ENCODE measurements around the gene ANOS1. TPM values are rescaled to one million over a fixed set of nuclear protein-coding genes. Genes with fewer than 3 reads are reported as not detected.

The ANOS1 gene
- total RNA-seq, 2 donors from 2014 or later = not detected

GRCh38 chrX:8684201-8684965, 47.6 kb downstream of the ANOS1 start:
- H3K36me3 Mint-ChIP-seq (ENCODE audit: low read depth) = no peaks in the 10 kb centered on the region
- ATAC-seq (replicated peaks) = no peak
- no peak overlapping the region for H3K4me3 Mint-ChIP-seq
- H3K27me3 Mint-ChIP-seq = no peaks in the 10 kb centered on the region
- no peaks in the 10 kb centered on the region for H3K4me1 Mint-ChIP-seq
- H3K27ac Mint-ChIP-seq = no peak overlapping the region
- H3K9me3 Mint-ChIP-seq = no peaks in the 10 kb centered on the region

GRCh38 chrX:8683687-8684086, 48.2 kb downstream of the ANOS1 start:
- H3K27ac Mint-ChIP-seq = no peak overlapping the region
- no peak for ATAC-seq (replicated peaks)
- peaks cover 1% of the 10 kb centered on the region for H3K27me3 Mint-ChIP-seq
- no peaks in the 10 kb centered on the region for H3K36me3 Mint-ChIP-seq (ENCODE audit: low read depth)
- no peak overlapping the region for H3K4me3 Mint-ChIP-seq
- H3K9me3 Mint-ChIP-seq = no peaks in the 10 kb centered on the region
- no peaks in the 10 kb centered on the region for H3K4me1 Mint-ChIP-seq

- Mint-ChIP-seq H3K36me3 (ENCODE audit: low read depth) (no peaks in the 10 kb centered on the region), H3K9me3 (no peaks in the 10 kb centered on the region), H3K27me3 (peaks cover 3% of the 10 kb centered on the region), H3K4me3 (no peak overlapping the region), H3K27ac (no peak overlapping the region), H3K4me1 (no peaks in the 10 kb centered on the region)
- ATAC-seq (replicated peaks) = no peak
Measured at GRCh38 chrX:8679550-8679949, 52.4 kb downstream of the ANOS1 start.

GRCh38 chrX:8675006-8675630, 56.8 kb downstream of the ANOS1 start:
- Mint-ChIP-seq H3K9me3 (no peaks in the 10 kb centered on the region), H3K27me3 (peaks cover 6% of the 10 kb centered on the region), H3K27ac (no peak overlapping the region), H3K4me1 (no peaks in the 10 kb centered on the region), H3K36me3 (ENCODE audit: low read depth) (no peaks in the 10 kb centered on the region), H3K4me3 (no peak overlapping the region)
- ATAC-seq (replicated peaks) = no peak

- no peak for ATAC-seq (replicated peaks)
- H3K9me3 Mint-ChIP-seq = no peaks in the 10 kb centered on the region
- H3K27me3 Mint-ChIP-seq = peaks cover 3% of the 10 kb centered on the region
- H3K4me3 Mint-ChIP-seq = no peak overlapping the region
- H3K36me3 Mint-ChIP-seq (ENCODE audit: low read depth) = no peaks in the 10 kb centered on the region
- H3K4me1 Mint-ChIP-seq = no peaks in the 10 kb centered on the region
- H3K27ac Mint-ChIP-seq = no peak overlapping the region
Measured at GRCh38 chrX:8673201-8673600, 58.7 kb downstream of the ANOS1 start.

GRCh38 chrX:8672176-8672575, 59.8 kb downstream of the ANOS1 start:
- no peak overlapping the region for H3K4me3 Mint-ChIP-seq
- H3K27me3 Mint-ChIP-seq = peaks cover 3% of the 10 kb centered on the region
- ATAC-seq (replicated peaks) = no peak
- no peaks in the 10 kb centered on the region for H3K4me1 Mint-ChIP-seq
- no peak overlapping the region for H3K27ac Mint-ChIP-seq
- no peaks in the 10 kb centered on the region for H3K9me3 Mint-ChIP-seq
- H3K36me3 Mint-ChIP-seq (ENCODE audit: low read depth) = no peaks in the 10 kb centered on the region

- H3K27ac Mint-ChIP-seq = no peak overlapping the region
- no peak overlapping the region for H3K4me3 Mint-ChIP-seq
- H3K4me1 Mint-ChIP-seq = no peaks in the 10 kb centered on the region
- no peak for ATAC-seq (replicated peaks)
- H3K36me3 Mint-ChIP-seq (ENCODE audit: low read depth) = no peaks in the 10 kb centered on the region
- H3K9me3 Mint-ChIP-seq = no peaks in the 10 kb centered on the region
- peaks cover 3% of the 10 kb centered on the region for H3K27me3 Mint-ChIP-seq
Measured at GRCh38 chrX:8668813-8669212, 63.1 kb downstream of the ANOS1 start.

- no peaks in the 10 kb centered on the region for H3K27me3 Mint-ChIP-seq
- no peaks in the 10 kb centered on the region for H3K36me3 Mint-ChIP-seq (ENCODE audit: low read depth)
- H3K9me3 Mint-ChIP-seq = no peaks in the 10 kb centered on the region
- no peaks in the 10 kb centered on the region for H3K4me1 Mint-ChIP-seq
- H3K4me3 Mint-ChIP-seq = no peak overlapping the region
- ATAC-seq (replicated peaks) = no peak
- H3K27ac Mint-ChIP-seq = no peak overlapping the region
Measured at GRCh38 chrX:8663325-8663724, 68.6 kb downstream of the ANOS1 start.

- Mint-ChIP-seq H3K27ac (no peak overlapping the region), H3K4me3 (no peak overlapping the region), H3K9me3 (no peaks in the 10 kb centered on the region), H3K27me3 (no peaks in the 10 kb centered on the region), H3K4me1 (no peaks in the 10 kb centered on the region), H3K36me3 (ENCODE audit: low read depth) (no peaks in the 10 kb centered on the region)
- no peak for ATAC-seq (replicated peaks)
Measured at GRCh38 chrX:8657883-8658282, 74.1 kb downstream of the ANOS1 start.

GRCh38 chrX:8653956-8654355, 78.0 kb downstream of the ANOS1 start:
- Mint-ChIP-seq H3K4me1 (no peaks in the 10 kb centered on the region), H3K27ac (no peak overlapping the region), H3K36me3 (ENCODE audit: low read depth) (no peaks in the 10 kb centered on the region), H3K9me3 (no peaks in the 10 kb centered on the region), H3K27me3 (no peaks in the 10 kb centered on the region), H3K4me3 (no peak overlapping the region)
- no peak for ATAC-seq (replicated peaks)

GRCh38 chrX:8649969-8650368, 82.0 kb downstream of the ANOS1 start:
- no peaks in the 10 kb centered on the region for H3K27me3 Mint-ChIP-seq
- no peaks in the 10 kb centered on the region for H3K4me1 Mint-ChIP-seq
- no peak overlapping the region for H3K4me3 Mint-ChIP-seq
- no peak overlapping the region for H3K27ac Mint-ChIP-seq
- H3K9me3 Mint-ChIP-seq = no peaks in the 10 kb centered on the region
- H3K36me3 Mint-ChIP-seq (ENCODE audit: low read depth) = no peaks in the 10 kb centered on the region
- no peak for ATAC-seq (replicated peaks)

- no peak overlapping the region for H3K4me3 Mint-ChIP-seq
- H3K4me1 Mint-ChIP-seq = no peaks in the 10 kb centered on the region
- H3K27ac Mint-ChIP-seq = no peak overlapping the region
- H3K9me3 Mint-ChIP-seq = no peaks in the 10 kb centered on the region
- no peaks in the 10 kb centered on the region for H3K36me3 Mint-ChIP-seq (ENCODE audit: low read depth)
- no peaks in the 10 kb centered on the region for H3K27me3 Mint-ChIP-seq
- ATAC-seq (replicated peaks) = no peak
Measured at GRCh38 chrX:8647176-8647575, 84.8 kb downstream of the ANOS1 start.

GRCh38 chrX:8639949-8640475, 91.9 kb downstream of the ANOS1 start:
- H3K36me3 Mint-ChIP-seq (ENCODE audit: low read depth) = no peaks in the 10 kb centered on the region
- H3K27ac Mint-ChIP-seq = no peak overlapping the region
- H3K27me3 Mint-ChIP-seq = peaks cover 3% of the 10 kb centered on the region
- ATAC-seq (replicated peaks) = no peak
- no peaks in the 10 kb centered on the region for H3K9me3 Mint-ChIP-seq
- no peak overlapping the region for H3K4me3 Mint-ChIP-seq
- H3K4me1 Mint-ChIP-seq = no peaks in the 10 kb centered on the region

GRCh38 chrX:8636497-8636896, 95.4 kb downstream of the ANOS1 start:
- H3K27ac Mint-ChIP-seq = no peak overlapping the region
- peaks cover 3% of the 10 kb centered on the region for H3K27me3 Mint-ChIP-seq
- ATAC-seq (replicated peaks) = no peak
- no peaks in the 10 kb centered on the region for H3K4me1 Mint-ChIP-seq
- no peaks in the 10 kb centered on the region for H3K9me3 Mint-ChIP-seq
- H3K36me3 Mint-ChIP-seq (ENCODE audit: low read depth) = no peaks in the 10 kb centered on the region
- no peak overlapping the region for H3K4me3 Mint-ChIP-seq

- no peaks in the 10 kb centered on the region for H3K4me1 Mint-ChIP-seq
- peaks cover 3% of the 10 kb centered on the region for H3K27me3 Mint-ChIP-seq
- H3K27ac Mint-ChIP-seq = no peak overlapping the region
- H3K4me3 Mint-ChIP-seq = no peak overlapping the region
- H3K9me3 Mint-ChIP-seq = peaks cover 2% of the 10 kb centered on the region
- no peaks in the 10 kb centered on the region for H3K36me3 Mint-ChIP-seq (ENCODE audit: low read depth)
- no peak for ATAC-seq (replicated peaks)
Measured at GRCh38 chrX:8635812-8636211, 96.1 kb downstream of the ANOS1 start.
